ENCODE measurements around the gene ARL6IP4.

ARL6IP4 gene

GRCh38 chr12:122985338-122986257, 5.1 kb downstream of the ARL6IP4 start:
- ChIA-PET CTCF (no interaction called here), POLR2A (interaction anchor here (1.6 kb wide), 1 partner anchor 20 kb away, joined by 5 read pairs; the partner anchor contains the start of gene ABCB9)
- no peak overlapping the region for H3K27ac ChIP-seq (ENCODE audit: extremely low read depth, low read depth, low read length)
- H3K4me3 ChIP-seq (ENCODE audit: low read depth, low read length) = no peak overlapping the region
- H3K9me3 ChIP-seq (ENCODE audit: control insufficient read depth, insufficient read depth, low read depth, low read length) = no peaks in the 10 kb centered on the region
- H3K4me1 ChIP-seq (ENCODE audit: control insufficient read depth, insufficient read depth, low read length) = peaks cover 8% of the 10 kb centered on the region; the same call in 1 of the 2 replicates
- TF ChIP-seq TSHZ1 (tag by site-specific recombination; IDR thresholded peaks at IDR 0.05; ENCODE audit: borderline replicate concordance) (no peak), ZBTB26 (tag by site-specific recombination; optimal IDR thresholded peaks at IDR 0.05) (no peak), ZNF791 (tag by site-specific recombination; IDR thresholded peaks at IDR 0.05) (no peak), ZNF785 (tag by site-specific recombination; IDR thresholded peaks at IDR 0.05) (no peak), REPIN1 (tag by site-specific recombination; IDR thresholded peaks at IDR 0.05; ENCODE audit: low read depth) (no peak), ZNF514 (tag by site-specific recombination; IDR thresholded peaks at IDR 0.05) (no peak), ZNF324 (tag by site-specific recombination; IDR thresholded peaks at IDR 0.05) (no peak), ZNF138 (tag by site-specific recombination; IDR thresholded peaks at IDR 0.05; ENCODE audit: borderline replicate concordance) (no peak), PRDM10 (tag by site-specific recombination; IDR thresholded peaks at IDR 0.05) (no peak), ZNF510 (tag by site-specific recombination; IDR thresholded peaks at IDR 0.05; ENCODE audit: insufficient replicate concordance) (no peak), ZNF148 (tag by site-specific recombination; IDR thresholded peaks at IDR 0.05; ENCODE audit: borderline replicate concordance) (no peak), ZNF513 (tag by site-specific recombination; IDR thresholded peaks at IDR 0.05) (no peak), ZSCAN23 (tag by site-specific recombination; IDR thresholded peaks at IDR 0.05) (no peak)
- H3K36me3 ChIP-seq (ENCODE audit: control insufficient read depth in 2 of 2, insufficient read depth in 1 of 2, low read length in 2 of 2) = peaks cover 0 to 33% of the 10 kb centered on the region in 2 experiments; a peak in 2 of 3 replicates
